ENCODE results near the gene SPRED2.

DNA sequence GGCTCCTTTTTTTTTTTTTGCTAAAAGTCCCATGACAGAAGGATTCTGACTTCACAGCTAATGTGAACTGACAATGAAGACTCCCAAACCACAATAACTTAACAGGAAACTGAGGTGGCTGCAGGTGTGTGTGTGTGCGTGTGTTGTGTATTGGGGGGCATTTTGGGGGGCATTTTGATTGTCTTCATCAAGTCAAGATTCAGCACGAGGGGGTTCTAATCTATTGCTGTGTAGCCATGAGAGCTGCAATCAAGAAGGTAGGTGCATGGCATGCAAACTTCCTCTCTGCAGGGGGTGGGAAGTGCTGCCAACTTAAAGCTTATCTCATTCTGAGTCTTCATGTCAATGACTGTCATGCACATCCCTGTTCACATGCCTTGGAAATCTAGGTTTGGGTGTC lies 25.2 kb downstream of the SPRED2 start:
- TF ChIP-seq, protein P1, sequence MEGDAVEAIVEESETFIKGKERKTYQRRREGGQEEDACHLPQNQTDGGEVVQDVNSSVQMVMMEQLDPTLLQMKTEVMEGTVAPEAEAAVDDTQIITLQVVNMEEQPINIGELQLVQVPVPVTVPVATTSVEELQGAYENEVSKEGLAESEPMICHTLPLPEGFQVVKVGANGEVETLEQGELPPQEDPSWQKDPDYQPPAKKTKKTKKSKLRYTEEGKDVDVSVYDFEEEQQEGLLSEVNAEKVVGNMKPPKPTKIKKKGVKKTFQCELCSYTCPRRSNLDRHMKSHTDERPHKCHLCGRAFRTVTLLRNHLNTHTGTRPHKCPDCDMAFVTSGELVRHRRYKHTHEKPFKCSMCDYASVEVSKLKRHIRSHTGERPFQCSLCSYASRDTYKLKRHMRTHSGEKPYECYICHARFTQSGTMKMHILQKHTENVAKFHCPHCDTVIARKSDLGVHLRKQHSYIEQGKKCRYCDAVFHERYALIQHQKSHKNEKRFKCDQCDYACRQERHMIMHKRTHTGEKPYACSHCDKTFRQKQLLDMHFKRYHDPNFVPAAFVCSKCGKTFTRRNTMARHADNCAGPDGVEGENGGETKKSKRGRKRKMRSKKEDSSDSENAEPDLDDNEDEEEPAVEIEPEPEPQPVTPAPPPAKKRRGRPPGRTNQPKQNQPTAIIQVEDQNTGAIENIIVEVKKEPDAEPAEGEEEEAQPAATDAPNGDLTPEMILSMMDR (IDR thresholded peaks at IDR 0.05), result no peak
- TF ChIP-seq POLR2A (IDR thresholded peaks at IDR 0.05), result no peak
